Thyroid gland (tissue), 4 donors: Measurements from ENCODE around the gene JRKL. TPM values are rescaled to one million over a fixed set of nuclear protein-coding genes. Genes with fewer than 3 reads are reported as not detected.

Source experiments
- DNase-seq, 2 donors: peaks; one replicate each; pipeline ENCODE4 v3.0.0-alpha.2; 2019
- H3K27ac ChIP-seq, 3 donors: fragments of 200-600 bp; sonication (generic); 1 replicate in 2 of 3; 2 replicates in 1 of 3; pipeline ENCODE4 v1.5.1; 2016 to 2019; ENCODE audit warnings: mild to moderate bottlenecking in 1 of 3, moderate library complexity in 1 of 3
- H3K27me3 ChIP-seq: fragments of 200-600 bp; sonication (generic); one replicate; pipeline ENCODE4 v1.5.1; 2019
- H3K36me3 ChIP-seq, 2 donors: fragments of 200-600 bp; sonication (generic); one replicate each; pipeline ENCODE4 v1.5.1; 2016 to 2019
- H3K4me1 ChIP-seq, 2 donors: fragments of 200-600 bp; sonication (generic); one replicate each; pipeline ENCODE4 v1.5.1; 2017 to 2019
- H3K4me3 ChIP-seq, 3 donors: fragments of 200-600 bp; sonication (generic); replicated peaks in 1 of 3; 1 replicate in 2 of 3; 2 replicates in 1 of 3; pipeline ENCODE4 v1.5.1; 2016; ENCODE audit warnings: mild to moderate bottlenecking in 1 of 3
- H3K9me3 ChIP-seq: fragments of 200-600 bp; sonication (generic); one replicate; pipeline ENCODE4 v1.5.1; 2017
- POLR2A ChIP-seq, 2 donors: fragments of 450-650 bp; IDR thresholded peaks; one replicate each; pipeline ENCODE4 v1.6.1; 2017; ENCODE audit warnings: antibody characterized with exemption in 2 of 2, mild to moderate bottlenecking in 2 of 2, moderate library complexity in 1 of 2
- WGBS, 2 donors: methylation state at CpG; one replicate each; pipeline ENCODE4 v1.1.5; 2017; 5-methylcytosine and 5-hydroxymethylcytosine counted together
- intact Hi-C: fragments of 100-400 bp; cut with DNase I; formaldehyde crosslinking; loops from one replicate; pipeline ENCODE4 v1.15.1; 2023
- total RNA-seq, 4 donors: library from RNA; depleted of rRNA; stranded (reverse); fragments of >200 nt; gene quantifications; one replicate each; pipeline ENCODE4 v1.2.3, GENCODE V29; 2016
- TF ChIP-seq, protein P1 (sequence below), 6 experiments: fragments of 200-600 bp in 3 of 6; fragments of 450-650 bp in 3 of 6; sonication (generic) in 3 of 6; IDR thresholded peaks; one replicate each; pipeline ENCODE4 v1.5.1; 2016 to 2019; ENCODE audit warnings: antibody characterized with exemption in 6 of 6, mild to moderate bottlenecking in 2 of 6, inconsistent platforms in 1 of 6, moderate library complexity in 1 of 6

Gene JRKL
- total RNA-seq, 4 donors from 2014 or later: 9.4 to 11.6 (median 10.4) TPM

DNA sequence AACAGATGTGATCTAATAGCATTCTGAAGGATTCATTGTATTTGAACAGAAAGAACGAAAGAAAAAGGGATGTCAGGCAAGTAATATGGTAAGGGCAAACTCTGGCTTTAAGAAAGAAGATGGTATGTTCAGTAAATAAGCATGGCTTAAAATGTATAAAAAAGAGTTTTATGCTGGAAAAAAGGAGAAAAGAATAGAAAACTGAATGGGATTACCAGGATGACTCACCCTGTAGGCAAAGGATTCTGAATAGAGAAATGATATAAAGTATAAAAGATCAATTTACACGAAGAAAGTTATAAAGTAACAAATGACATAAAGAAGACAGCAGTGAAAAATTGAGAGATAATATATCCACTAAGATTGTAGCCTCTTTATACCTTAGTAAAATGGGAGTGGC is 4.6 kb upstream of the JRKL start:
- H3K27me3 ChIP-seq: no peaks in the 10 kb centered on the region
- no peak for TF ChIP-seq POLR2A (IDR thresholded peaks at IDR 0.05)
- TF ChIP-seq, protein P1, sequence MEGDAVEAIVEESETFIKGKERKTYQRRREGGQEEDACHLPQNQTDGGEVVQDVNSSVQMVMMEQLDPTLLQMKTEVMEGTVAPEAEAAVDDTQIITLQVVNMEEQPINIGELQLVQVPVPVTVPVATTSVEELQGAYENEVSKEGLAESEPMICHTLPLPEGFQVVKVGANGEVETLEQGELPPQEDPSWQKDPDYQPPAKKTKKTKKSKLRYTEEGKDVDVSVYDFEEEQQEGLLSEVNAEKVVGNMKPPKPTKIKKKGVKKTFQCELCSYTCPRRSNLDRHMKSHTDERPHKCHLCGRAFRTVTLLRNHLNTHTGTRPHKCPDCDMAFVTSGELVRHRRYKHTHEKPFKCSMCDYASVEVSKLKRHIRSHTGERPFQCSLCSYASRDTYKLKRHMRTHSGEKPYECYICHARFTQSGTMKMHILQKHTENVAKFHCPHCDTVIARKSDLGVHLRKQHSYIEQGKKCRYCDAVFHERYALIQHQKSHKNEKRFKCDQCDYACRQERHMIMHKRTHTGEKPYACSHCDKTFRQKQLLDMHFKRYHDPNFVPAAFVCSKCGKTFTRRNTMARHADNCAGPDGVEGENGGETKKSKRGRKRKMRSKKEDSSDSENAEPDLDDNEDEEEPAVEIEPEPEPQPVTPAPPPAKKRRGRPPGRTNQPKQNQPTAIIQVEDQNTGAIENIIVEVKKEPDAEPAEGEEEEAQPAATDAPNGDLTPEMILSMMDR (IDR thresholded peaks at IDR 0.05): no peak
- WGBS, 2 donors: 90% methylated on average over 2 of the region's 2 CpGs
- no peak for DNase-seq
- H3K9me3 ChIP-seq: no peaks in the 10 kb centered on the region
- no peak overlapping the region for H3K27ac ChIP-seq
- H3K36me3 ChIP-seq: peaks cover 4 to 5% of the 10 kb centered on the region in 2 donors
- H3K4me1 ChIP-seq: peaks cover 0 to 8% of the 10 kb centered on the region in 2 donors
- H3K4me3 ChIP-seq: no peak overlapping the region
- intact Hi-C loops: no loop called here

DNA sequence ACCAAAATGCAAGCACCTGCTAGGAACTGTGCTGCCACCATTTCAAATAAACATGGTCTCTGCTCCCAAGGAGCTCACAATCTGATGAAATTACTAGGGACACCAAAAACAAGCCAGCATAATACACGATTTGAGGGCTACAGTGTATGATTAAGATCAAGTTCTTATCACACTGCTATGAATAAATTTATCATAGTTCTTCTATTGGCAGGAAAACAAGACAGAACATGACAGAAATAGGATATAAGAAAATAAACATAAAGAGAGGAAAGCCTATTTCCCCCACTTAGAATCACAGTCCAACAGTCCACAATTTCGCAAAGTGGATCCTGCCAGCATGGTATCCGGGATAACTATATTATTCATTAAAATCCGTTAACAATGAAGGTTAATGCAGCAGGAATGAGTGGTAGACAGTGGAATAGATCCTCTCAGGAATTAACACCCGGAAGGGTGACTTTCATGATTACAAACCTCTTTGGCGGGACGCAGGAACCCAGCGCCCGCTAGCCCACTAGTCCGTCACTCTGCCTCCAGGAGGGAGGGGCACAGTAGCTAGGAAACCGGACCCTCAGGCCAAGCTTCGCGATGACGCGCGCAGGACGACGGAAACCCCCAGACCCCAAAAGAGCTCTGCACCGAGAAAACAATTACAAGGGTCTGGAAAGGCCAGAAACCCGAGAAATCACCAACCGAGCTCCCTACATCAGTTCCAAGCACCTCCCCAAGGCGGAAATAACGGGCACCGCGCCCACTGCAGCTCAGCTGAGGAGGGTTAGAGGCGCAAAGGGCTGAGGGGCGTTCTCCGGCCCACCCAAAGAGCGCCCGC is 708 bp upstream of the JRKL start:
- intact Hi-C loops: no loop called here
- H3K27me3 ChIP-seq: no peaks in the 10 kb centered on the region
- H3K4me1 ChIP-seq: peaks cover 8 to 15% of the 10 kb centered on the region in 2 donors
- no peak for DNase-seq
- peak overlapping the region; percentile 58 to 79 (median 79) for H3K27ac ChIP-seq
- TF ChIP-seq POLR2A (IDR thresholded peaks at IDR 0.05): no peak
- TF ChIP-seq, protein P1 (IDR thresholded peaks at IDR 0.05): peak in 1 of 6 experiments; percentile 16
- H3K36me3 ChIP-seq: no peaks in the 10 kb centered on the region
- WGBS, 2 donors: 0 to 1% methylated on average over 22 to 26 of the region's 30 CpGs
- peak overlapping the region; percentile 65 to 88 (median 75) for H3K4me3 ChIP-seq
- no peaks in the 10 kb centered on the region for H3K9me3 ChIP-seq

DNA sequence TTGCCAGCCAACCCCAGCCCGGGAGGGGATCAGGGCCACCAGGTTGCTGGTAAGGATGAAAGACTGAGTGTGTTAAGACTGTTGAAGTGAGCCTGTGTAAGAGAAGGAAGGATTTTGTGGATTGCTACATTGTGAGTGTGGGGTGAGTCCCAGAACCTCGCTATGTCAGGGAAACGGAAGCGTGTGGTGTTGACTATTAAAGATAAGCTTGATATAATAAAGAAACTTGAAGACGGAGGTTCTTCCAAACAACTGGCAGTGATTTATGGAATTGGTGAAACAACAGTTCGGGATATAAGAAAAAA is 627 bp downstream of the JRKL start:
- H3K9me3 ChIP-seq: no peaks in the 10 kb centered on the region
- intact Hi-C loops: loop anchor here (5.0 kb wide), 1 partner anchor 553 kb away; no protein-coding TSS in a partner anchor
- 48 to 49% methylated on average over 6 of the region's 6 CpGs for whole genome bisulfite sequencing, 2 donors
- H3K27ac ChIP-seq: peak overlapping the region; percentile 55 to 79 (median 79)
- no peaks in the 10 kb centered on the region for H3K36me3 ChIP-seq
- peaks cover 8 to 15% of the 10 kb centered on the region in 2 donors for H3K4me1 ChIP-seq
- H3K27me3 ChIP-seq: no peaks in the 10 kb centered on the region
- peak overlapping the region; percentile 65 to 88 (median 75) for H3K4me3 ChIP-seq
- TF ChIP-seq, protein P1 (IDR thresholded peaks at IDR 0.05): no peak
- TF ChIP-seq POLR2A (IDR thresholded peaks at IDR 0.05): no peak
- DNase-seq: no peak

DNA sequence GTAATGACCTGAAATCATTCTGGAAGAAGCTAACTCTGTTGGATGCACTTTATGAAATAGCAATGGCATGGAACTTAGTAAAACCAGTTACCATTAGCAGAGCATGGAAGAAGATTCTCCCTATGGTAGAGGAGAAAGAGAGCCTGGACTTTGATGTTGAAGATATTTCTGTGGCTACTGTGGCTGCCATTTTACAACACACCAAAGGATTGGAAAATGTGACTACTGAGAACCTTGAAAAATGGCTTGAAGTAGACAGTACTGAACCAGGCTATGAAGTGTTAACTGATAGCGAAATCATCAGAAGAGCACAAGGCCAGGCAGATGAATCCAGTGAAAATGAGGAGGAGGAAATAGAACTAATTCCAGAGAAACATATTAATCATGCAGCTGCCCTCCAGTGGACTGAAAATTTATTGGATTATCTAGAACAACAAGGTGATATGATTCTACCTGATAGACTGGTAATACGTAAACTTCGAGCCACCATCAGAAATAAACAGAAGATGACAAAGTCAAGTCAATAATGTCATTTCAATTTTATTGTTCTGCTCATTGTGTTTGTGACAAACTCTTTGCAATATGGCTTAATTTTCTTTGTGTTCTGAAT is 2.0 kb downstream of the JRKL start:
- H3K36me3 ChIP-seq: no peaks in the 10 kb centered on the region
- no peak overlapping the region for H3K27ac ChIP-seq
- peaks cover 8 to 15% of the 10 kb centered on the region in 2 donors for H3K4me1 ChIP-seq
- DNase-seq: no peak
- TF ChIP-seq, protein P1 (IDR thresholded peaks at IDR 0.05): no peak
- no peak for TF ChIP-seq POLR2A (IDR thresholded peaks at IDR 0.05)
- no peak overlapping the region for H3K4me3 ChIP-seq
- 97% methylated on average over 3 of the region's 3 CpGs for WGBS, 2 donors
- H3K9me3 ChIP-seq: no peaks in the 10 kb centered on the region
- no peaks in the 10 kb centered on the region for H3K27me3 ChIP-seq
- intact Hi-C loops: loop anchor here (5.0 kb wide), 1 partner anchor 555 kb away; no protein-coding TSS in a partner anchor
